Measurements from ENCODE around the gene FTL.

GRCh38 chr19:48987323-48987722 is 22.2 kb downstream of the FTL start:
- TF ChIP-seq CTCF (IDR thresholded peaks at IDR 0.05; ENCODE audit: insufficient read depth, low read depth, low read length) (no peak), EZH2 (IDR thresholded peaks at IDR 0.05; ENCODE audit: insufficient read depth, low read length) (no peak)
